Panc1 (cell line): ENCODE data around the gene VSTM1. TPM values are rescaled to one million over a fixed set of nuclear protein-coding genes. Genes with fewer than 3 reads are reported as not detected.

Source experiments
- ATAC-seq: fragments of 200-7000 bp; cut with Tn5 transposase; 2 replicates; pipeline ENCODE4 v1.9.1; 2020; ENCODE audit warnings: mild to moderate bottlenecking, moderate library complexity
- BruUV-seq: library from RNA; stranded (reverse); fragments of 400-500 nt; replicated peaks from 2 replicates; lab custom pipeline; 2021; lab: Mats Ljungman, UMichigan
- CTCF ChIA-PET: fragments of 300-600 bp; sonication (Branson Sonifier 250); formaldehyde crosslinking; loops from one replicate; lab custom pipeline; 2022; ENCODE audit warnings: antibody characterized with exemption; lab: Charles Lee
- POLR2A ChIA-PET: fragments of 300-600 bp; sonication (Branson Sonifier 250); formaldehyde crosslinking; loops from one replicate; lab custom pipeline; 2022; ENCODE audit warnings: antibody characterized with exemption; lab: Charles Lee
- DNase-seq: peaks from one replicate; pipeline ENCODE4 v3.0.0-alpha.2; 2010; ENCODE audit warnings: low read depth, low spot score
- H3K27ac ChIP-seq: 2 replicates; pipeline ENCODE4 v1.5.1; 2011; ENCODE audit warnings: mild to moderate bottlenecking, low read length, inconsistent platforms
- H3K27me3 ChIP-seq: fragments of 200-500 bp; sonication (Bioruptor generic); 2 replicates; pipeline ENCODE4 v1.6.0; 2014; ENCODE audit warnings: low read length, inconsistent platforms; ENCODE audit not compliant: control insufficient read depth, insufficient read depth
- H3K36me3 ChIP-seq: fragments of 200-500 bp; sonication (Bioruptor generic); 2 replicates; pipeline ENCODE4 v1.5.1; 2014; ENCODE audit warnings: inconsistent platforms, mild to moderate bottlenecking, low read length, moderate library complexity; ENCODE audit not compliant: control insufficient read depth, insufficient read depth
- H3K4me1 ChIP-seq: 2 replicates; pipeline ENCODE4 v1.5.1; 2011; ENCODE audit warnings: inconsistent platforms, mild to moderate bottlenecking, low read length, moderate library complexity; ENCODE audit not compliant: control insufficient read depth, insufficient read depth
- H3K4me3 ChIP-seq, 2 experiments: 2 replicates each; pipeline ENCODE4 v1.5.1; 2011 to 2012; ENCODE audit warnings: low read depth in 2 of 2, low read length in 2 of 2, mild to moderate bottlenecking in 2 of 2, inconsistent platforms in 1 of 2, moderate library complexity in 1 of 2
- H3K9me3 ChIP-seq: fragments of 200-500 bp; sonication (Bioruptor generic); 2 replicates; pipeline ENCODE4 v1.5.1; 2014; ENCODE audit warnings: low read depth, mild to moderate bottlenecking, inconsistent platforms, low read length, moderate library complexity; ENCODE audit not compliant: control insufficient read depth, insufficient read depth
- CTCF ChIP-seq: fragments of 450-650 bp; IDR thresholded peaks from 2 replicates; pipeline ENCODE4 v1.5.1; 2017; ENCODE audit warnings: mild to moderate bottlenecking
- POLR2AphosphoS5 ChIP-seq: IDR thresholded peaks from 2 replicates; pipeline ENCODE4 v1.6.1; 2012; ENCODE audit warnings: mild to moderate bottlenecking, low read depth, low read length, moderate library complexity
- REST ChIP-seq, 2 experiments: IDR thresholded peaks; 2 replicates each; pipeline ENCODE4 v1.6.1; 2011 to 2012; ENCODE audit warnings: low read depth in 2 of 2, control low read depth in 1 of 2, low read length in 1 of 2, mild to moderate bottlenecking in 1 of 2, moderate library complexity in 1 of 2; ENCODE audit not compliant: insufficient read depth in 1 of 2
- SIN3A ChIP-seq: IDR thresholded peaks from 2 replicates; pipeline ENCODE4 v1.6.1; 2012; ENCODE audit warnings: low read depth, mild to moderate bottlenecking, low read length, moderate library complexity, borderline replicate concordance; ENCODE audit not compliant: insufficient read depth
- TCF7L2 ChIP-seq: IDR thresholded peaks from 2 replicates; pipeline ENCODE4 v1.6.1; 2011; ENCODE audit warnings: mild to moderate bottlenecking, low read depth, low read length, inconsistent platforms
- in situ Hi-C: cut with HindIII; loops from 2 replicates; pipeline ENCODE4 v1.10.0; 2016; ENCODE audit warnings: low sequenced_read_pairs, low pct_unique_long_range_greater_than_20kb
- intact Hi-C: fragments of 100-400 bp; cut with micrococcal nuclease; formaldehyde crosslinking; loops from one replicate; pipeline ENCODE4 v1.10.0; 2022; ENCODE audit not compliant: unreplicated experiment
- total RNA-seq: library from RNA; stranded (reverse); gene quantifications from one replicate; pipeline ENCODE4 v1.2.1, GENCODE V29; 2021; ENCODE audit not compliant: unreplicated experiment

VSTM1 gene
- total RNA-seq, 1 experiment from 2014 or later: 1.5 TPM

GRCh38 chr19:54073829-54074228 is 10.1 kb upstream of the VSTM1 start:
- no peaks in the 10 kb centered on the region for H3K36me3 ChIP-seq
- CTCF ChIA-PET: no interaction called here
- TF ChIP-seq CTCF (no peak), POLR2AphosphoS5 (no peak), REST (IDR thresholded peaks at IDR 0.05; ENCODE audit: insufficient read depth in 1 of 2, low read depth in 2 of 2, low read length in 1 of 2) (no peak), TCF7L2 (no peak), SIN3A (no peak)
- H3K9me3 ChIP-seq: peaks cover 6% of the 10 kb centered on the region; the same call in 1 of the 2 replicates
- H3K27ac ChIP-seq: no peak overlapping the region
- no peak overlapping the region for H3K4me3 ChIP-seq
- no TSS peak for BruUV-seq
- in situ Hi-C loops (no loop called here), intact Hi-C loops (no loop called here)
- no peaks in the 10 kb centered on the region for H3K27me3 ChIP-seq
- no peaks in the 10 kb centered on the region for H3K4me1 ChIP-seq
- no peak for ATAC-seq
- POLR2A ChIA-PET: no interaction called here
- DNase-seq: no peak

- Histone ChIP-seq H3K27ac (no peak overlapping the region), H3K36me3 (no peaks in the 10 kb centered on the region), H3K4me3 (no peak overlapping the region), H3K9me3 (peaks cover 6% of the 10 kb centered on the region; the same call in 1 of the 2 replicates), H3K4me1 (no peaks in the 10 kb centered on the region), H3K27me3 (no peaks in the 10 kb centered on the region)
- TF ChIP-seq CTCF (no peak), REST (IDR thresholded peaks at IDR 0.05; ENCODE audit: insufficient read depth in 1 of 2, low read depth in 2 of 2, low read length in 1 of 2) (no peak), SIN3A (no peak), POLR2AphosphoS5 (no peak), TCF7L2 (no peak)
- in situ Hi-C loops (no loop called here), intact Hi-C loops (no loop called here)
- DNase-seq (no peak), ATAC-seq (no peak)
- no TSS peak for BruUV-seq
- ChIA-PET CTCF (no interaction called here), POLR2A (interaction anchor here (0.6 kb wide), 1 partner anchor 10 kb away, joined by 4 read pairs; no protein-coding TSS in a partner anchor)
Observed at GRCh38 chr19:54069470-54069869, 5.8 kb upstream of the VSTM1 start.
